Right lobe of liver (tissue), 6 donors: ENCODE data around the gene SKAP2. TPM values are rescaled to one million over a fixed set of nuclear protein-coding genes. Genes with fewer than 3 reads are reported as not detected.

Experiments
- ATAC-seq, 4 donors: fragments of 200-7000 bp; cut with Tn5 transposase; one replicate each; pipeline ENCODE4 v1.9.1; 2020; ENCODE audit warnings: mild to moderate bottlenecking in 4 of 4, moderate library complexity in 4 of 4
- DNase-seq, 3 donors: peaks; one replicate each; pipeline ENCODE4 v3.0.0-alpha.2; 2020
- H3K27ac ChIP-seq, 3 donors: fragments of 200-600 bp; one replicate each; pipeline ENCODE4 v1.8.0; 2022
- H3K27me3 ChIP-seq, 2 donors: fragments of 200-600 bp; one replicate each; pipeline ENCODE4 v1.8.0; 2022
- H3K36me3 ChIP-seq, 4 donors: fragments of 200-600 bp; sonication (generic) in 1 of 4; one replicate each; pipeline versions ENCODE4 v1.5.1 to v1.8.0; 2017 to 2022; ENCODE audit warnings: control low read depth in 1 of 4
- H3K4me1 ChIP-seq, 4 donors: fragments of 200-600 bp; sonication (generic) in 1 of 4; one replicate each; pipeline versions ENCODE4 v1.5.1 to v1.8.0; 2017 to 2022; ENCODE audit warnings: control low read depth in 1 of 4
- H3K4me3 ChIP-seq, 3 donors: fragments of 200-600 bp; one replicate each; pipeline ENCODE4 v1.8.0; 2022
- H3K9me3 ChIP-seq, 4 donors: fragments of 200-600 bp; sonication (generic) in 1 of 4; one replicate each; pipeline versions ENCODE4 v1.5.1 to v1.8.0; 2017 to 2022; ENCODE audit warnings: control low read depth in 1 of 4
- POLR2A ChIP-seq: fragments of 450-650 bp; IDR thresholded peaks from one replicate; pipeline ENCODE4 v1.6.1; 2017; ENCODE audit warnings: antibody characterized with exemption, mild to moderate bottlenecking
- WGBS: methylation state at CpG from one replicate; pipeline ENCODE4 v1.1.6; 2018; ENCODE audit warnings: low coverage, low lambda C conversion rate; ENCODE audit not compliant: insufficient coverage; ENCODE audit errors: missing lambda C conversion rate; 5-methylcytosine and 5-hydroxymethylcytosine counted together
- intact Hi-C, 2 donors: fragments of 100-400 bp; cut with DNase I; formaldehyde crosslinking; loops; one replicate each; pipeline versions ENCODE4 v1.11.2 to v1.14.1; 2022
- total RNA-seq, 6 experiments: library from RNA; depleted of rRNA in 2 of 6; stranded (reverse); fragments of >200 nt in 2 of 6; fragmentation: NEBNext Ultra II Directional in 3 of 6; extraction: Animal tissue kit (Norgen Biotek cat#: 25700) in 3 of 6; gene quantifications; one replicate each; pipeline versions ENCODE4 v1.1.0 to v1.2.4, GENCODE V29; 2016 to 2023
- TF ChIP-seq, protein P1 (sequence below), 4 donors: fragments of 200-600 bp in 3 of 4; fragments of 450-650 bp in 1 of 4; IDR thresholded peaks; one replicate each; pipeline versions ENCODE4 v1.5.1 to v1.8.0; 2016 to 2022; ENCODE audit warnings: antibody characterized with exemption in 4 of 4, mild to moderate bottlenecking in 2 of 4
- donor health status: DM: no; HTN: yes; CAD: no.
- donor health status: DM: no; HTN: no; CAD: no.
- donor health status: DM: no; HTN: no; CAD: no.
- donor health status: DM: no; HTN: yes; CAD: no.
- donor health status: DM: no; HTN: yes; CAD: no.

Gene SKAP2
- total RNA-seq, 6 experiments from 2014 or later, result 4.7 to 19.6 (median 9.0) TPM

DNA sequence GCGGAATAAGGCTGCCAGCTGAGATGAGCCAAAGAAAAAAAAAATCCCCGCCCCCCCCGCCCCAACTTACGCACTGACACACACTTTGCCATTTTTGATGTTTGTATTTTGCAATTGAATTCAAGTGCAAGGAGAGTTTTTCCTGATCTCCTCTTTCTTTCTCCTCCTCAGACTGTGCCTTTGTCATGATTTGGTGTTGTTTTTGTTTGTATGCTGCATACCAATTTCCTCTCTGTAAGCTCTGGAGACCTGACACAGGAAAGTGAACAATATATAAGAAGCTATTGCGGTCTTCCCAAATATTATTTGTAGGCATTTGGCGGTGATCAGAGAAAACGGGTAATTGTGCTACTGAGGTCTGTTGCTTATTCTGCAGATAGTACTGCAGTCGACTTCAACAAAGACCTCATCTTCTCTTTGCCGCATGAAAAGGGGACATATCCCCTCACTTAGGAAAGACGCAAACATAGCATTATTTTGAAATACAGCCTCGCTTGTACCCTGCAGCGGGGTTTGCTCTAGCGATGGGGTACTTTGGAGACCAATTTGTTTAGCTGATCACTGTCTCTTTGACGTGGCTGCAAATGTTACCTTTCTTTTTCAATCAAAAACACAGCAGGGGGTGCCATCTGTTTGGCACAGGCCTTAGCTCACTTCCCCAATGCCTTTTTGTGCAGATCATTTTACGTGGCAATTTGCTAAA lies 206.6 kb downstream of the SKAP2 start:
- H3K9me3 ChIP-seq, result no peaks in the 10 kb centered on the region
- H3K4me3 ChIP-seq, result no peak overlapping the region
- WGBS, result 69% methylated on average over 15 of the region's 15 CpGs
- ATAC-seq (no peak), DNase-seq (no peak)
- H3K27me3 ChIP-seq, result peaks cover 0 to 3% of the 10 kb centered on the region in 2 donors
- intact Hi-C loops, result no loop called here
- H3K27ac ChIP-seq, result no peak overlapping the region
- H3K36me3 ChIP-seq, result no peaks in the 10 kb centered on the region
- no peaks in the 10 kb centered on the region for H3K4me1 ChIP-seq
- TF ChIP-seq POLR2A, result no peak
- TF ChIP-seq, protein P1, sequence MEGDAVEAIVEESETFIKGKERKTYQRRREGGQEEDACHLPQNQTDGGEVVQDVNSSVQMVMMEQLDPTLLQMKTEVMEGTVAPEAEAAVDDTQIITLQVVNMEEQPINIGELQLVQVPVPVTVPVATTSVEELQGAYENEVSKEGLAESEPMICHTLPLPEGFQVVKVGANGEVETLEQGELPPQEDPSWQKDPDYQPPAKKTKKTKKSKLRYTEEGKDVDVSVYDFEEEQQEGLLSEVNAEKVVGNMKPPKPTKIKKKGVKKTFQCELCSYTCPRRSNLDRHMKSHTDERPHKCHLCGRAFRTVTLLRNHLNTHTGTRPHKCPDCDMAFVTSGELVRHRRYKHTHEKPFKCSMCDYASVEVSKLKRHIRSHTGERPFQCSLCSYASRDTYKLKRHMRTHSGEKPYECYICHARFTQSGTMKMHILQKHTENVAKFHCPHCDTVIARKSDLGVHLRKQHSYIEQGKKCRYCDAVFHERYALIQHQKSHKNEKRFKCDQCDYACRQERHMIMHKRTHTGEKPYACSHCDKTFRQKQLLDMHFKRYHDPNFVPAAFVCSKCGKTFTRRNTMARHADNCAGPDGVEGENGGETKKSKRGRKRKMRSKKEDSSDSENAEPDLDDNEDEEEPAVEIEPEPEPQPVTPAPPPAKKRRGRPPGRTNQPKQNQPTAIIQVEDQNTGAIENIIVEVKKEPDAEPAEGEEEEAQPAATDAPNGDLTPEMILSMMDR (IDR thresholded peaks at IDR 0.05), result no peak

DNA sequence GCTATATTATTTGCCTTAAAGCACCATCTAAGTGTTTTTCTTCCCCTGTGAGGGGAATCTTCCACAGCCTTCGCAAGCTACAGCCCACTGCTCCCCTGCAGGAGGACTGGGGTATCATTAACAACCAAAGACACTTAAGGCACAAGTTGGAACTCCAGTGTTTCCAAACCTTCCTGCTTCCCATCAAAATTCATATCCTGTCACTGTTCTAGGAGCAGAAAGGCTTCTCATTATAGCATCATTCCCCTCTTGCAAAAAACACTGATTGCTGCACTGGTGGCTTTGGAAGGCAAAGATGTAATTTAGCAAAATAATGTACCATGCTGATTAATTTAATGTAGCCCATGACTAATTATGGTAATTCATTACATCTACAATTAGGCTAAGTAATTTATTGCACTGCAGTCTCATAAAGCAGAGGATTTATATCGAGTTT lies 207.2 kb downstream of the SKAP2 start:
- peaks cover 0 to 3% of the 10 kb centered on the region in 2 donors for H3K27me3 ChIP-seq
- H3K4me3 ChIP-seq, result no peak overlapping the region
- no peaks in the 10 kb centered on the region for H3K9me3 ChIP-seq
- no peak for TF ChIP-seq POLR2A
- TF ChIP-seq, protein P1 (IDR thresholded peaks at IDR 0.05), result no peak
- DNase-seq, result no peak
- intact Hi-C loops, result no loop called here
- H3K36me3 ChIP-seq, result no peaks in the 10 kb centered on the region
- WGBS, result 69% methylated on average over 2 of the region's 2 CpGs
- ATAC-seq, result no peak
- no peaks in the 10 kb centered on the region for H3K4me1 ChIP-seq
- H3K27ac ChIP-seq, result no peak overlapping the region

DNA sequence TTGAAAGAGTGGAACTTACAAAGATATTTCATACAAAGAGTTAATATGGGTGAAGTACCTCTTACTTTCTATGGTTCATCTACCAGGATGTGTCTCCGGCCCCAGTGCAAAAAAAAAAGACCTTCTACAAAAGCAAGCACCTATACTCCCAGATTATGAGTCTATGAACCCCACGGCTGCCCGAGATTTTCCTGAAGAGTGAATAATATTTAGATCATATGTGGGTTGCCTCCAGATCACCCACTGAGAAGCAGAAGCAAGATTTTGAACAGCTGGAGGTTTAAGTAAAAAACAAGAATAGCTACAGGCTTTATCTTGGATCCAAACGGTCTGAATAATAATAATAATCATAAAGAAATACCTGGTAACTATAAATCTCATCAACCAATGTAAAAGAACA lies 207.7 kb downstream of the SKAP2 start:
- DNase-seq, result no peak
- Histone ChIP-seq H3K4me3 (no peak overlapping the region), H3K4me1 (no peaks in the 10 kb centered on the region), H3K27me3 (peaks cover 0 to 3% of the 10 kb centered on the region in 2 donors), H3K36me3 (no peaks in the 10 kb centered on the region), H3K27ac (no peak overlapping the region), H3K9me3 (no peaks in the 10 kb centered on the region)
- TF ChIP-seq POLR2A, result no peak
- TF ChIP-seq, protein P1 (IDR thresholded peaks at IDR 0.05), result no peak
- no peak for ATAC-seq
- 74% methylated on average over 4 of the region's 4 CpGs for WGBS
- intact Hi-C loops, result no loop called here

DNA sequence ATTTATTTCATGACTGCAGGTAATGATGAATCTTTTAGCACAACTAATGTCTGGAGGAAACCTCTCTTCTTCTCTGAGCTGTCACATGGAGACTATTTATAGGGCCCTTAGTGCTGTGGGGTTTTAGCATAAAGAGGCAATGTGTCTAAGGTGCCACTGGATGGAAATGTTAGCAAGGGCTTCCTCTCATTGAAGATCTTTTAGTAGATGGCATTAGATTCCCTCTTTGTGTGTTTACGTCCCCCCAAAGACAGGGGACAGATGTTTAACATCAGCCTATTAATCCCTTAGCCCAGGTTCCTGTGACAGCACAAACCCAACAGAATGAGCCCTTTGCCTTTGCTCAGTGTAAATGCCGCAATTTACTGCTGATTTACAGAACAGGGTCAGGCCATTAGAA lies 208.6 kb downstream of the SKAP2 start:
- no peaks in the 10 kb centered on the region for H3K4me1 ChIP-seq
- H3K27me3 ChIP-seq, result peaks cover 0 to 3% of the 10 kb centered on the region in 2 donors
- WGBS, result 92% methylated on average over 2 of the region's 2 CpGs
- ATAC-seq (no peak), DNase-seq (no peak)
- intact Hi-C loops, result no loop called here
- no peaks in the 10 kb centered on the region for H3K9me3 ChIP-seq
- no peak overlapping the region for H3K27ac ChIP-seq
- H3K4me3 ChIP-seq, result no peak overlapping the region
- TF ChIP-seq, protein P1 (IDR thresholded peaks at IDR 0.05), result no peak
- H3K36me3 ChIP-seq, result no peaks in the 10 kb centered on the region
